GM13976 (cell line): ENCODE data around the gene HCN4.

ENCODE experiments used
- DNase-seq: peaks from one replicate; pipeline ENCODE4 v3.0.0; 2012; ENCODE audit warnings: low spot score
- in situ Hi-C: fragments of 300-500 bp; cut with MboI; formaldehyde crosslinking; loops from one replicate; pipeline ENCODE4 v1.12.0; 2022; ENCODE audit warnings: low sequenced_read_pairs, mixed read lengths, inconsistent platforms; ENCODE audit not compliant: unreplicated experiment
- TF ChIP-seq, protein P1 (sequence below): IDR thresholded peaks from 2 replicates; pipeline ENCODE4 v1.5.1; 2012; ENCODE audit warnings: borderline replicate concordance, mild to moderate bottlenecking; ENCODE audit not compliant: insufficient read depth; ENCODE audit errors: extremely low read depth, missing control alignments, control extremely low read depth

HCN4 gene

DNA sequence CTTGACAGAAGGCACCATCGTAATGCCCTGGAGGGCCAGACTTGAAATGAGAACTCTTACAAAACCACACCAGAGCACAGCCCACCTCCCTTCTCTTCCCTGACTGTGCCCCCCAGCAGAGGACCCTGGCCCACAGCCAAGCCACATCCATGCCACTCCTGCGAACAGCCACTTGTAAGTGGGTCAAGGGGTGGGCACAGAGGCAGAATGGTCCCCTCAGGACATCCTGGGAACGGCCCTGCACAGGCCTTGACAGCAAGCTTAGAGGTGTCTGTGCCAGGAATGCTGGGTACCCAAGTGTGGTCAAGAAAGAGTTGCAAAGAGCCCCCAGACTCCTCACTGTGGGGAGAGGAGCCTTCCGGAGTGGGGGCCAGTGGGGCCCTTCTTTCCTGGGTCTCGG, 33.3 kb downstream of the HCN4 start:
- no peak for DNase-seq
- in situ Hi-C loops: no loop called here
- TF ChIP-seq, protein P1, sequence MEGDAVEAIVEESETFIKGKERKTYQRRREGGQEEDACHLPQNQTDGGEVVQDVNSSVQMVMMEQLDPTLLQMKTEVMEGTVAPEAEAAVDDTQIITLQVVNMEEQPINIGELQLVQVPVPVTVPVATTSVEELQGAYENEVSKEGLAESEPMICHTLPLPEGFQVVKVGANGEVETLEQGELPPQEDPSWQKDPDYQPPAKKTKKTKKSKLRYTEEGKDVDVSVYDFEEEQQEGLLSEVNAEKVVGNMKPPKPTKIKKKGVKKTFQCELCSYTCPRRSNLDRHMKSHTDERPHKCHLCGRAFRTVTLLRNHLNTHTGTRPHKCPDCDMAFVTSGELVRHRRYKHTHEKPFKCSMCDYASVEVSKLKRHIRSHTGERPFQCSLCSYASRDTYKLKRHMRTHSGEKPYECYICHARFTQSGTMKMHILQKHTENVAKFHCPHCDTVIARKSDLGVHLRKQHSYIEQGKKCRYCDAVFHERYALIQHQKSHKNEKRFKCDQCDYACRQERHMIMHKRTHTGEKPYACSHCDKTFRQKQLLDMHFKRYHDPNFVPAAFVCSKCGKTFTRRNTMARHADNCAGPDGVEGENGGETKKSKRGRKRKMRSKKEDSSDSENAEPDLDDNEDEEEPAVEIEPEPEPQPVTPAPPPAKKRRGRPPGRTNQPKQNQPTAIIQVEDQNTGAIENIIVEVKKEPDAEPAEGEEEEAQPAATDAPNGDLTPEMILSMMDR: no peak

DNA sequence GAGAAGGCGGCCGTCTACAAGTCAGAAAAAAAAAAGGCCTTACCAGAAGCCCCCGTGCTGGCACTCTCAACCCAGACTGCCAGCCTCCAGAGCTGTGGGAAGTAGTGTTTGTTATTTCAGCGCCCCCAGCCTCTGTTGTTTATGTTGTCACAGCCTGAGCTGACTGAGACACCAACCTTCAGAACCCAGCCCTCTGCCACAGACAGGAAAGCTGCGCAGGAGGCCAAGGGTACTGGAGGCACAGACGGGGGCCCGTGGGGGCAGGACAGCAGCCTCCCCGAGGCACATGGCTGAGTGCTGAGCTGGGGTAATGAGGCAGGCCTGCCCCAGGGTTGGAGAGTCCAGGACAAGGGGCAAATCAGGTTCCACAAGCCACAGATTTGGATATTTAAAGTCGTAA, 33.7 kb downstream of the HCN4 start:
- no peak for DNase-seq
- in situ Hi-C loops: no loop called here
- TF ChIP-seq, protein P1: no peak

DNA sequence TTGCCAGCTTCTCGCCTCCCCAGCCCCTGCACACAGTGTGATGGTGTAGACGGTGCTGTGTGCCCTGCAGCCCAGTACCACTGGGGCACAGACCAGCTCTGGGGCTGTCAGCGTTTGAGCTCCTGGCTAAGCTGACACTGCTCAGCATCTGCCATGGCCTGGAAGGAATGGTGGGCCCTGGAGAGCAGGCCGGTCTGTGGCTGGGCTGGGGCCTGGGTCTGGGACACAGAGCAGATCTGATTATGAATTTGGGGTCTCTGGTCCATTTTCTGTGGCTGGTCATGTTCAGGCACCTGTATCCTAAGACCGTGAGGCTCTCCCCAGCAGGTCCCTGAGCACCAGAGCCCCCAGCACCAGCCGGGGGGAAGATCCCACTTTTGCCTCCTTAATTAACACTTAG, 34.7 kb downstream of the HCN4 start:
- TF ChIP-seq, protein P1: no peak

DNA sequence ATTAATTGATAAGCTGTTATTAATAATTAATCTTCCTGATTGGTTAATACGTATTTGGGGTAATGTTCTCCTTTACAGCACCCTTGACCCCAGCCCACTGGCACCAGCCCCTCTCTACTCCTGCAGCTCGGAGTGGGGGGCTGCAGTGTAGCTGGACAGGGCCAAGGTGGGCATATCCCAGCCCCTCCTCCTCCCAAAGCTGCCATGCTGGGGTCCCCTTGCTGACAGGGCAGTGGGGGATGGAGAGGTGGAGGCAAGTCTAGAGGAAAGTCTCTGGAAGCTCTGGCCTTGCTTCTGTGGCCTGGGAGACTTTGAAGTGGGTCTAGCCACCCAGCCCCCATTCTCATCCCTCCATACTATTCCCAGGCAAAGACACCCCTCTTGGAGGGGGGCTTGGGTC, 35.8 kb downstream of the HCN4 start:
- DNase-seq: no peak
- in situ Hi-C loops: no loop called here
- TF ChIP-seq, protein P1: no peak

More for the DNA sequence above, 34.7 kb downstream of the HCN4 start:
- no peak for DNase-seq
- in situ Hi-C loops: no loop called here

DNA sequence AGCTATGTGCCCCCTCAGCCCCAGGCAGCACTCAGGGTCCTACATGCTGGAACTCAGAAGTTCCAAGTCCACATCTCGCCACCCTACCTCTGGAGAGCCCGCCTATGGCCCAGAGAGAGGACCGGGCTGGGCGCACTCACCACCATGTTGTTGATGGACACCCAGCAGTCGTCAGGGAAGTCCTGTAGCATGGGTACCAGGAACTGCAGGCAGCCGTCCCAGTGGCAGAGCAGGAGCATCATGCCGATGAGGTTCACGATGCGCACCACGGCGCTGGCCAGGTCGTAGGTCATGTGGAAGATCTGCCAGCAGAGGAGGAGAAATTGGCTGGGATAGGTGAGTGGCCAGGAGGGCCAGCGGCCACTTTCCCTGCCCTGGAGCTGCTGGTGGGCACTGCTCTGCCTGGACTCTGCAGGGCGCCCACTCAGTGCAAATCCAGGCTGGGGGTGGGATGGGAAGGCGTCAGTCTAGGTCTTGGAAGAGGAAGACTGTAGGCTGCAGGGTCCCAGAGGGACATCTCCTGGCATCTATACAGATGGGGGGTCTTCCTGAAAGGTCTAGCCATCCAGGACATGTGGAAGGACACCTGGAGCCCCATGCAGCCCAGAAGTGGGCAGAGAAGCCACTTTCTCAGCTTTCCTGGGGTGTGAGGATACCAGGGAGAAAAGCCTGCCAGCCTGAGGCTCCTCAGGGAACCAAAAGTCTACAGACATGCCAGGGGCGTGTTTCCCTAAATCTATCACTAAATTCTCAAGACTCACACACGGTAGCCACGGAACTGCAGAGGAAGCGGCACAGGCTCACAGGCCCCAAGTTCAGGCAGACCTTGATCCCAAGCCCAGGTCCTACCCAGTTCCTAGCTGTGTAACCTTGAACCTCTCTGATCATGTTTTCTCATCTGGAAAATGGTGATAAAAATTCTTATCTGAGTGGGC, 36.5 kb downstream of the HCN4 start:
- TF ChIP-seq, protein P1: no peak
- in situ Hi-C loops: no loop called here
- no peak for DNase-seq

DNA sequence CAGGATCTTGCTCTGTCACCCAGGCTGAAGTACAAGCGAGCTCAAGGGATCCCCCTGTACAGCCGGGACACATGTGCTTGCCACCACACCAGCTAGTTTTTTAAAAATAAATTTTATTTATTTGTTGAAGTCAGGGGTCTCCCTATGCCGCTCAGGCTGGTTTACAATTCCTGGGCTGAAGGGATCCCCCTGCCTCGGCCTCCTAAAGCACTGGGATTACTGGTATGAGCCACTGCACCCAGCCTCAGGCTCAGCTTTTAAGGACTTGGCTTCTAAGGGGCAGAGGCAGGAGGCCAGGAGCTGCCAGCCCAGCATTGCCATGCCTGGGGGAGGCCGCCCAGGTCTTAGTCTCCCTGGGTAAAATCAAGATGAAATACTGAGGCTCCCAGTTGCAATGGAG, 37.3 kb downstream of the HCN4 start:
- TF ChIP-seq, protein P1: no peak
- in situ Hi-C loops: no loop called here
- no peak for DNase-seq
